ENCODE measurements around the gene SPATC1L.

Gene SPATC1L

DNA sequence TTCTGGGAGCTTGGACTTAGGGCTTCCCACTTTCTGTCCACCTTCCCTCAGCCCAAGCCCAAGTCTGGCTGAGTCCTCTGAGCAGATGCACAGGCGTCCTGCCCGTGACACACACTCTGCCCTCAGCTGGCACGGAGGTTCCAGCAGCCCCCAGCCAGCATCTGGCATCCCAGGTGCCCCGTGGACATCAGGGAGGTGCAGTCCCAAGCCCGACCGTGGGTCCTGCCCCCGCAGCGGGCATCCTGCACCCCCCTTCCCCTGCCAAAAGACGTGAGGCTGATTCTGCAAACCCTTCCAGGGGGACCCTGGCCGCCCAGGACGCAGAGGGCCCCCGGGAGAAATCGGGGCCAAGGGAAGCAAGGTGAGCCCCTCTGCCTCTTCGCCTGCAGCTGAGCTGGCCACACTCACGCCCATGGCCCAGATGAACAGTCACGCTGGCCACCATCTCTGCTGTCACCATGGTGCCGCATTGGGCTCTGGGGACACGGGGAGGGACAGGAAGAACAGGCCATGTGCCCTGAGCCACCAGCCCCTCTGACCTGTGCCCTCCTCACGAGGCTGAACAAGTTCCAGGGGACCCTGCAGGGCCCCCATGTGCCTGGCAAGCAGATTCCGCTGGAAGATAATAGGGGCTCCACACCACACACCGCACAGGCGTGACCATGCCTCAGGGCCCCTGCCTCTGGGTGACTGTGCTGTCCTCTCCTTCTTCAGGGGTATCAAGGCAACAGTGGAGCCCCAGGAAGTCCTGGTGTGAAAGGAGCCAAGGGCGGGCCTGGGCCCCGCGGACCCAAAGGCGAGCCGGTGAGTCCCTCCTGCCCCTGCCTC lies 65.7 kb downstream of the SPATC1L start:
- DNase-seq, result no peak

DNA sequence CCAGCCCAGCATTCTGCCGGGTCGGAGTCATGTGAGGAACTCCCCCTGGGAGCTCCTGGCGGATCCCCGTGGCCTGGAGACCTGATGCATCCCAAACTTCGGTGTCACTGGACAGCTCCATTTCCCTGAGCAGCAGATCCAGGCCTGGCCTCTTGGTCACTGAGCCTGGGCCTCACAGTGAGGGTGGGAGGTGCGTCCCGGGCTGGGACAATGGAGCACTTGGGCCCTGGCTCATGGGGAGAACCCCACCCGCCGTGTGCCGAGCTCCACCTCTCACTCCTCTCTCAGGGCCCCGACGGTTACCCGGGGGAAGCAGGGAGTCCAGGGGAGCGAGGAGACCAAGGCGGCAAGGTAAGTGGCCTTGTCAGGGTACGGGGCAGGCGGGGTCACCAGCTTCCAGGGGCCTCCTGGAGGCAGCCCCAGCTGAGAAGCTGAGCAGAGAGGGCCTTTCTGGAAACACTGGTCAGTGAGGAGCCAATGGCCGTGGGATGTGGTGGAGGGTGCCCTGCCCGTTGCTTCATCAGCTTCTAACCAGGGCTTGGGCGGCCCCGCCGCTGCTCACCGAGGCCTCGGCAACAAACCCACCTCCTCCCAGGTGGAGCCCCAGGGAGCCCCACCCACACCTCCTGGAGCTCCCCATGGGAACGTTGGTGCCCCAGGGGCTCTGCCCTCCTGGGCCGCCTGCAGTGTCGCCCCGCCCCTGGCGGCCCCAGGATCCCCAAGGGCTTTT lies 66.5 kb downstream of the SPATC1L start:
- no peak for DNase-seq

DNA sequence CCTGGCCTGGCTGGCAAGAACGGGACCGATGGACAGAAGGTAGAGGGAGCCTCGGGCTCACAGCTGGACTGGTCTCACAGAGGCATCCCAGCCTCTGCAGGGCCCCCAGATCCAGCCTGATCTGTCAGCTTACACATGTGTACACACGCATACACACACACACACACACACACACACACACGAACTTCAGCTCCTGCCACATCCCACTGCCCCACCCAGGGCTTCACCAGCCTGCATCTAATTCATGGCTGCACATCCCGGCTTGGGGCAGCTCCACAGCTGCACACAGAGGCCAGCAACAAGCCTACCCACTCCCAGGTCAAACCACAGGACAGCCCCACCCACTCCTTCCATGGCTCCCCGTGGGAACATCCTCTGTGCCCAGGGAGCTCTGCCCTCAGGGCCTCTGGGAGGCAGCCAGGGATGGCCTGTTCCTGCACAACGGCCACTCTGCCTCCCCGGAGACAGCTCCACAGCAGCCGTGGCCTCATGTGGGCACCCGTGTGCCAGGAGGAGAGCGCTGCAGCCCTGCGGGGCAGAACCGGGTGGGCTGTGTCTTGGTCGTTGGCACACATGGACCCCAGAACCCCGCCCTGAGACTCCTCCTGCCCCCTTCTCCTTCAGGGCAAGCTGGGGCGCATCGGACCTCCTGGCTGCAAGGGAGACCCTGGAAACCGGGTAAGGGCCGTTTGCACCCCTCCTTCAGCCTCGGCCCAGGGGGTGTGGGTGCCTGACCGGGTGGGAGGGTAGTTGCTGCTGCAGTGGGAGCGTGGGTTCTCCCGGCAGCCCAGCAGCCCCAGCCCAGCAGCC lies 67.3 kb downstream of the SPATC1L start:
- DNase-seq, result no peak

DNA sequence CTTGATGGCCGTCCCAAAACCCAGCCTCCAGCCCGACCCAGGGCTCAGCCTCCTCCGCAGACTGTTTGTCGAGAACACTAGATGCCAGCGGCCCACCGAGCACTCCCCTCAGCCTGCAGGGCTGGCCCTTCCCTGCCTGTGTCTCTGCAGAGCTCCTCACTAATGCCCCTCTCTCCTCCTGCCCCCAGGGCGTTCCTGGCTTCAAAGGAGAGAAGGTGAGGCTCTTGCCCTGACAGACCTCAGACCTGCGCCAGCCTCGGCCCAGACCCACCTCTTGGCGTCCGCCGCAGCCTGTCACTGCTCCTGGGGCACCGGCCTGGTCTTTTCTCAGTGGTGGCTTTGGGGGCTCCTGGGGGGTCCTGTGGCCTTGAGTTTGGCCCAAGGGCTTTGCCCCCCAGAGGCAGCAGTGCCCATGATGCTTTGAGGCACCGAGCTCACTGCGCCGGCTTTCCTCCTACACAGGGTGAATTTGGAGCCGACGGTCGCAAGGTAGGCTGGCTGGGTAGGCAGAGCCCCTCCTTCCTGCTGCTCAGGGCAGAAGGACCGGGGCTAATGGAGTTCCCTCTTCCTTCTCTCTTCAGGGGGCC lies 68.0 kb downstream of the SPATC1L start:
- DNase-seq, result no peak

DNA sequence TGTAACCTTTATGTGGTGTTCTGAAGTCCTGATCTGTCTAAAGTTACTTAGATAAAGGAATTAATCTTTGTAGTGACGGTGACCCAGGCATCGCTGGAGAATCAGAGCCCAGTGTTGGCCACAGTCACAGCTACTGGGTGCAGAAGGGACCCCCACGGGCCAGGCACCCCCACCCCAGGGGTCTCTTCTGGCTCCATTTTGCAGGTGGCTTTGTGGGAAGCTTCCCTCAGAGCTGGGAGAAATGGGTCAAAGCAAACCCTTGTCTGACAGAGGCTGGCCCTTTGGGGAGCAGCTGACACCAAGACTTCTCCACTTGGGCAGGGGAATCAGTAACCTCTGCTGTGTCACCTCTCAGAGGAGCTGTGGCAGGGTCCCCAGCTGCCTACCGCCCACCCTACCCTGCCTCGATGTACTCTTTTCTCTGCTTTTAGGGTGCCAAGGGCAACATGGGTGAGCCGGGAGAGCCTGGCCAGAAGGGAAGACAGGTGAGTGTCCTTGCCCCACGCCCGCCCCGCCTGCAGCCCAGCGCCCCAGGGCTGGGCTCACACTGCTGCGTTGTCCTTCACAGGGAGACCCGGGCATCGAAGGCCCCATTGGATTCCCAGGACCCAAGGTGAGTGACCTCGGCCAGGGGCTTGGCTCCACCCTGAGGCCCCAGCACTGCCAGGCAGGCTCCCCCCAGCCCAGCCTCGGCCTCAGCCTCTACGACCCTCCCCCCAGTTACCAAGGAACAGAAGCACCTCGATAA lies 68.6 kb downstream of the SPATC1L start:
- DNase-seq, result no peak

DNA sequence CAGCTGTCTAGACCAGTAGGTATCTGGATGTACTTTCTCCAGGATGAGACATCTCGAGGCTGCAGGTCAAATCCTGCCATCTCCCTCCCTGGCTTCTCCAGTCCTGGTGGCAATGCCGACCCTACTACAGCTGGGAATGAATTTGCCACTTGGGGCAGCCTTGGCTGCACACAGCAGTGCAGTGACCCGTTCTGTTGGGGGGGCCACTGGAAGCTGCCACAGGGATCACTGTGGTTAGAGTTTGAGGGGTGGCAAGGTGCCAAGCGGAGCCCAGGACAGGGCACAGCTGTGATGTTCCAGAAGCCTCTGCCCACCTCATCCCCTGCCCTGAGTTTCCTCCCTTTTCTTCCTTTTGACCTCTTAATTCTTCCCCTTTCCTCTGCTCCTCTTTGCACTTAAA lies 69.3 kb downstream of the SPATC1L start:
- DNase-seq, result no peak

DNA sequence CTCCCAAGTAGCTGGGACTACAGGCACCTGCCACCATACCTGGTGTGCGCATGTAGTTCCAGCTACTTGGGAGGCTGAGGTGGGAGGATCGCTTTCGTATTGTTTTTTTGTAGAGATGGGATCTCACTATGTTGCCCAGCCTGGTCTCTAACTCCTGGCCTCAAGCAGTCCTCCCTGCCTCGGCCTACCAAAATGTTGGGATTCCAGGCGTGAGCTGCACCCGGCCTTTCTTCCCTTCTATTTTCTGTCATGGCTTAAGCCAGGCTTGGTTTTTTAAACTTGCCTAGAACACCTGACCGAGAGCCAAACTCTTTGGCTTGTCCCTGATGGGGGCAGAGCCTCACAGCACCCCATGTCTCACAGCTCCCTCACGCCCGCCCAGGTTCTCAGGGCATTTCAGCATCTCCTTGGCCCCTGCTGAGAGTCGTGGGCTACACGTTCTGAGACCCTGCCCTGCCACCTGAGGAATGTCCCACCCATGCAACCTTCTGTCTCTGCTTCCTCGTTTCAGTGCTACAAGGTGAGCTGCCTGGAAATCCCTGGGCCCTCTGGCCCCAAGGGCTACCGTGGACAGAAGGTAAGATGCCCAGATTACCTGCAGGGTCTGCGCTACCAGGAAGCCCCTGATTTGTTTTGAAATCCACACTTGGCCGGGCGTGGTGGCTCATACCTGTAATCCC lies 70.6 kb downstream of the SPATC1L start:
- DNase-seq, result no peak

DNA sequence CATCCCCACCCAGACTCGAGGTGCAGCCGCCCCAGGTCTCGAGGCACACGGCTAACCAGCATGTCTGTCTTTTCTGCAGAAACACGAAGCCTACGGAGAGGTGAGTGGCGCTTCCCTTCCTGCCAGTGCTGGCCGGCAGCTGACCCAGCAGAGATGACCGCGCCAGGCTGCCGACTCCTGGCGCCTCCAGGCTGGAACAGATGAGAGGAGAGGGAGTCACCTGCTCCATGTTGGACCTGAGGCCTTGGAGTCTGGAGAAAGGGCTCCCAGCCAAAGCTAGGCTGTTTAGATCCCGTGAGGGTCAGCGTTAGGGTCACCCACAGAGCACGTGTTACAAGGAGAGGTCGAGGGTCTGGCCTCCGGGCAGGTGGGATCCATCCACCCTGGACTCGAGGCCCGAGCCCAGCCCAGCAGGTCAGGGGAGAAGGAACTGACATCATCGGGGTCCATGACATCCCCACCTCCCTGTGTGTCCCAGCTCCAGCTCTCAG lies 71.5 kb downstream of the SPATC1L start:
- no peak for DNase-seq

DNA sequence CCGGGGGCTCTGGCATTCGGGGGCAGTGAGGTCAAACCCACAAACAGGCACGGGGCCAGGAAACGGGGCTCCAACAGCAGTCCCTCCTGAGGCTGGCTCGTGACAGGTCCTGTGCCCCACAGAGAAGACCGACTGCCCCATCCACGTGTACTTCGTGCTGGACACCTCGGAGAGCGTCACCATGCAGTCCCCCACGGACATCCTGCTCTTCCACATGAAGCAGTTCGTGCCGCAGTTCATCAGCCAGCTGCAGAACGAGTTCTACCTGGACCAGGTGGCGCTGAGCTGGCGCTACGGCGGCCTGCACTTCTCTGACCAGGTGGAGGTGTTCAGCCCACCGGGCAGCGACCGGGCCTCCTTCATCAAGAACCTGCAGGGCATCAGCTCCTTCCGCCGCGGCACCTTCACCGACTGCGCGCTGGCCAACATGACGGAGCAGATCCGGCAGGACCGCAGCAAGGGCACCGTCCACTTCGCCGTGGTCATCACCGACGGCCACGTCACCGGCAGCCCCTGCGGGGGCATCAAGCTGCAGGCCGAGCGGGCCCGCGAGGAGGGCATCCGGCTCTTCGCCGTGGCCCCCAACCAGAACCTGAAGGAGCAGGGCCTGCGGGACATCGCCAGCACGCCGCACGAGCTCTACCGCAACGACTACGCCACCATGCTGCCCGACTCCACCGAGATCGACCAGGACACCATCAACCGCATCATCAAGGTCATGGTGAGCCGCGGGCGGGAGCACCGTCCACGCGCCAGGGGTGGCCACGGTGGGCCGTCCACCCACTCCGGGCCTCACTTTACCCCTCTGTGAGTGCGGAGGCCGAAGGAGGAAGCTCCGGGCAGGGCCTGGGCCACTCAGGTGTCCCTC lies 72.2 kb downstream of the SPATC1L start:
- DNase-seq, result no peak

DNA sequence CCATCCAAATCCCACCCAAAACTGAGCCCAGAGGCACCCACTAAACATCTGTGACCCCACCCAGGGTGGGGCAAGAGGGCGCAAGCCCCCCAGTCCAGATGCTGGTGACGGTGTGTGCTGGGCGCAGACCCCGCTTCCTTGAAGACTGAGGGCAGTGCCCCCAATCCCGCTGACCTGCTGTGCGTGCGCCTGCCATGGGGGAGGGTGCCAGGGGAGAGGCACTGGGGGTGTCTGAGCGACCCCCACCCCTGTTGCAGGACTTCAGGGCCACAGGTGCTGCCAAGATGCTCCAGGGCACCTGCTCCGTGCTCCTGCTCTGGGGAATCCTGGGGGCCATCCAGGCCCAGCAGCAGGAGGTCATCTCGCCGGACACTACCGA lies 73.1 kb downstream of the SPATC1L start:
- no peak for DNase-seq
